Activated CD4-positive, CD25-positive, alpha-beta regulatory T cell treated with anti-CD3 and anti-CD28 coated beads, Interleukin-2, amount 50 U/mL, for 72 hours (primary cell): ENCODE results near the gene ZFPM1.

ENCODE experiments used
- DNase-seq: peaks from one replicate; pipeline ENCODE4 v3.0.0; 2021

ZFPM1 gene

GRCh38 chr16:88418869-88419268, 34.2 kb upstream of the ZFPM1 start:
- no peak for DNase-seq

DNA sequence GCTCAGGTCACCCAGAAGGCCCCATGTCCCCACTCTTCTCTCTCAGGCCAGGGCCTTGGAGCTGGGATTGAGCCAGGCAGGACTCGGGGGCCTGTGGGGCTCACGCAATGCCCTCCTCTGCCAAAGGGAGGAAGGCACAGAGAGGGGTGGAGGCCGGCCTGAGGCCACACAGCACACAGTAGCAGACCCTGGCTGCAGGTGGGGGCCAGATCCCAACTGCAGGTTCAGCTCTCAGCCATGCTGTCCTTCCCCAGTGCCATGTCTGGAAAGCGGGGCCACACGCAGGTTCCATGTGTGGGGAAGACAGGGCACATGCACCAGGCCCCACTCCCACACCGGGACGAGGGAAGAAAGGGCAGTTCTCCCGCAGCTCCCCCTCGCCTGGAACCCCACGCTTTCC, 33.3 kb upstream of the ZFPM1 start:
- no peak for DNase-seq

GRCh38 chr16:88420496-88420895, 32.6 kb upstream of the ZFPM1 start:
- no peak for DNase-seq

- no peak for DNase-seq
Observed at GRCh38 chr16:88421301-88421700, 31.8 kb upstream of the ZFPM1 start.

DNA sequence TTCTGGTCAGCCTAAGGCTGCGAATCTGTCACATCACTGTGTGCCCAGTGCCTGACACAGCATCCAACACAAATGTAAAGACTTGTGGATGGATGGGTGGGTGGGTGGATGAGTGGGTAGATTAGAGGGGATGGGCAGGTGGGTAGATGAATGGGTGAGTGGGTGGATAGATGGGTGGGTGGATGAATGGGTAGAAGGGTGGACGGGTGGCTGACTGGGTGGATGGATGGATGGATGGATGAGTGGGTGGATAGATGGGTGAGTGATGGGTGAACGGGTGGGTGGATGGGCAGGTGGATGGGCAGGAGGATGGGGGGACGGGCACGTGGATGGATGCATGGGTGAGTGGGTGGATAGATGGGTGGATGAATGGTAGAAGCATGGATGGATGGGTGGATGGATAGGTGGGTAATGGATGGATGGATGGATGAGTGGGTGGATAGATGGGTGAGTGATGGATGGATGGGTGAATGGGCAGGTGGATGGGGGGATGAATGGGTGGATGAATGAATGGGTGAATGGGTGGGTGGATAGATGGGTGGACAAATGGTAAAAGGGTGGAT, 31.1 kb upstream of the ZFPM1 start:
- DNase-seq: no peak

DNA sequence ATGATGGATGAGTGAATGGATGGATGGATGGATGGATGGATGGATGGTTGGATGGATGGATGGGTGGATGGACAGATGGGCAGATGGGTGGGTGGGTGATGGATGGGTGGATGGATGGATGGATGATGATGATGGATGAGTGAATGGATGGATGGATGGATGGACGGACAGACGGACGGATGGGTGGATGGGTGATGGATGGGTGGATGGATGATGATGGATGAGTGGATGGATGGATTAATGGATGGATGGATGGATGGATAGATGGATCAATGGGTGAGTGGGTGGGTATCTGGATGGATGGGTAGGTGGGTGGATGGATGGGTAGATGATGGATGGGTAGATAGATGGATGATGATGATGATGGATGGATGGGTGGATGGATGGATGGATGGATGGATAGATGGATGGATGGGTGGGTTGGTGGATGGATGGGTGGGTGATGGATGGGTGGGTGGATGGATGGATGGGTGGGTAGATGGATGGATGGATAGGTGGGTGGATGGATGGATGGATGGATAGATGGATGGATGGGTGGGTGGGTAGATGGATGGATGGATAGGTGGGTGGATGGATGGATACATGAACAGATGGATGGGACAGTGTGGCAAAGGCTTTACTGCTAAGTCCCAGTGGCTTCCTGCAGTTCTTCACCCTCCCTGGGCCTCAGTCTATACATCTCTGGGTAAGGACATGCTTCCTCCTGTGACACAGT, 30.2 kb upstream of the ZFPM1 start:
- DNase-seq: no peak

- no peak for DNase-seq
Observed at GRCh38 chr16:88423448-88423850, 29.6 kb upstream of the ZFPM1 start.

GRCh38 chr16:88424587-88425235, 28.4 kb upstream of the ZFPM1 start:
- DNase-seq: no peak

- no peak for DNase-seq
Observed at GRCh38 chr16:88426018-88426417, 27.1 kb upstream of the ZFPM1 start.

DNA sequence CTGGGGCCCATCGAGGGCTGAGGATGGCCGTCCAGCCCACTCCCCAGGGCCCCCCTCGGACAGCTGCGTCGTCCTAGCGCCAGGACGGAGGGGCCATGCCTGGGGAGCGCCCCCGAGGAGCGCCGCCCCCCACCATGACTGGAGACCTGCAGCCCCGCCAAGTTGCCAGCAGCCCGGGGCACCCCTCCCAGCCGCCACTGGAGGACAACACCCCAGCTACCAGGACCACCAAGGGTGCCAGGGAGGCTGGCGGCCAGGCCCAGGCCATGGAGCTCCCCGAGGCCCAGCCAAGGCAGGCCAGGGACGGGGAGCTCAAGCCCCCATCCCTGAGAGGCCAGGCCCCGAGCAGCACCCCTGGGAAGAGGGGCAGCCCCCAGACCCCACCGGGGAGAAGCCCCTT, 25.7 kb upstream of the ZFPM1 start:
- no peak for DNase-seq

- no peak for DNase-seq
Observed at GRCh38 chr16:88428156-88428555, 24.9 kb upstream of the ZFPM1 start.

DNA sequence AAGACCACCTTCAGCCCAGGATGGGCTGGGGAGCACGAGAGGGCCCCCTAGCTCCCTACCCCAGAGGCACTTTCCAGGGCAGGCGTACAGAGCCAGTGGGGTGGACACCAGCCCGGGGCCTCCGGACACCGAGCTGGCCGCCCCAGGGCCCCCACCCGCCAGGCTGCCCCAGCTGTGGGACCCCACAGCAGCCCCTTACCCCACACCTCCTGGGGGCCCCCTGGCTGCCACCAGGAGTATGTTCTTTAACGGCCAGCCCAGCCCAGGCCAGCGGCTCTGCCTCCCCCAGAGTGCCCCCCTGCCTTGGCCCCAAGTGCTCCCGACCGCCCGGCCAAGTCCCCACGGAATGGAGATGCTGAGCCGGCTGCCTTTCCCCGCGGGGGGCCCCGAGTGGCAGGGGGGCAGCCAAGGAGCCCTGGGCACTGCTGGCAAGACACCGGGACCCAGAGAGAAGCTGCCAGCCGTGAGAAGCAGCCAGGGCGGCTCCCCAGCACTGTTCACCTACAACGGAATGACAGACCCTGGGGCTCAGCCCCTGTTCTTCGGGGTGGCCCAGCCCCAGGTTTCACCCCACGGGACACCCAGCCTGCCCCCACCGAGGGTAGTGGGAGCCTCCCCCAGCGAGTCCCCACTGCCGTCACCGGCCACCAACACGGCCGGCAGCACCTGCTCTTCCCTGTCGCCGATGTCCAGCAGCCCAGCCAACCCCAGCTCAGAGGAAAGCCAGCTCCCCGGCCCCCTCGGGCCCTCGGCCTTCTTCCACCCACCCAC, 24.3 kb upstream of the ZFPM1 start:
- no peak for DNase-seq

DNA sequence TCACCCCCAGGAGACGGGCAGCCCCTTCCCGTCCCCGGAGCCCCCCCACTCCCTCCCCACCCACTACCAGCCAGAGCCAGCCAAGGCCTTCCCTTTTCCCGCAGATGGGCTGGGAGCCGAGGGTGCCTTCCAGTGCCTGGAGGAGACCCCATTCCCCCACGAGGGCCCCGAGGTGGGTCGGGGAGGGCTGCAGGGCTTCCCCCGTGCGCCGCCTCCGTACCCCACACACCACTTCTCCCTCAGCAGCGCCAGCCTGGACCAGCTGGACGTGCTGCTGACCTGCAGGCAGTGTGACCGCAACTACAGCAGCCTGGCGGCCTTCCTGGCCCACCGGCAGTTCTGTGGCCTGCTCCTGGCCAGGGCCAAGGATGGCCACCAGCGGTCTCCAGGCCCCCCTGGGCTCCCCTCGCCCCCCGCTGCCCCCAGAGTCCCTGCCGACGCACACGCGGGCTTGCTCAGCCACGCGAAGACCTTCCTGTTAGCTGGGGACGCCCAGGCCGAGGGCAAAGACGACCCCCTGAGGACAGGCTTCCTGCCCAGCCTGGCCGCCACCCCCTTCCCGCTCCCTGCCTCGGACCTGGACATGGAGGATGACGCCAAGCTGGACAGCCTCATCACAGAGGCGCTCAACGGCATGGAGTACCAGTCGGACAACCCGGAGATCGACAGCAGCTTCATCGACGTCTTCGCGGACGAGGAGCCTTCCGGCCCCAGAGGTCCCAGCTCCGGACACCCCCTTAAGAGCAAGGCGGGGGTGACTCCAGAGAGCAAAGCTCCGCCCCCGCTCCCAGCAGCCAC, 23.5 kb upstream of the ZFPM1 start:
- DNase-seq: no peak

DNA sequence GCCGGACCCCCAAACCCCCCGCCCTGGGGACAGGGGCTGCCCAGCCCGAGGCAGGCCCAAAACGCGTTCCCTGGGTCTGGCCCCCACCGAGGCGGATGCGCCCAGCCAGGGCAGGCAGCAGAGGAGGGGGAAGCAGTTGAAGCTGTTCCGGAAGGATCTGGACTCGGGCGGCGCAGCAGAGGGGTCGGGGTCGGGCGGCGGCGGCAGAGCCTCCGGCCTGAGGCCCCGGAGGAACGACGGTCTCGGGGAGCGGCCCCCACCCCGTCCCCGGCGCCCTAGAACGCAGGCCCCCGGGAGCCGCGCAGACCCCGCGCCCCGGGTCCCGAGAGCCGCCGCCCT, 22.9 kb upstream of the ZFPM1 start:
- DNase-seq: no peak

- DNase-seq: peak; percentile 63
Observed at GRCh38 chr16:88430524-88431446, 22.3 kb upstream of the ZFPM1 start.

DNA sequence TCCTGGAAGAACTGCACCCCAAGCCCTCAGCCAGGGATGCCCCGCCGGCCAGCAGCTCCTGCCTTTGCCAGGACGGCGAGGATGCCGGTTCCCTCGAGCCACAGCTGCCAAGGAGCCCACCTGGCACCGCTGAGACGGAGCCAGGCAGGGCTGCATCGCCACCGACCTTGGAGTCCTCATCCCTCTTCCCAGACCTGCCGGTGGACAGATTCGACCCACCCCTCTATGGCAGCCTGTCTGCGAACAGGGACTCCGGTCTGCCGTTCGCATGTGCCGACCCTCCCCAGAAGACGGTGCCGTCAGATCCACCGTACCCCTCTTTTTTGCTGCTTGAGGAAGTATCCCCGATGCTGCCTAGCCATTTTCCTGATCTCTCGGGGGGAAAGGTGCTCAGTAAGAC, 21.4 kb upstream of the ZFPM1 start:
- DNase-seq: no peak

GRCh38 chr16:88432174-88432573, 20.9 kb upstream of the ZFPM1 start:
- DNase-seq: no peak

GRCh38 chr16:88432753-88433152, 20.3 kb upstream of the ZFPM1 start:
- DNase-seq: no peak

- DNase-seq: no peak
Observed at GRCh38 chr16:88433632-88434352, 19.3 kb upstream of the ZFPM1 start.

DNA sequence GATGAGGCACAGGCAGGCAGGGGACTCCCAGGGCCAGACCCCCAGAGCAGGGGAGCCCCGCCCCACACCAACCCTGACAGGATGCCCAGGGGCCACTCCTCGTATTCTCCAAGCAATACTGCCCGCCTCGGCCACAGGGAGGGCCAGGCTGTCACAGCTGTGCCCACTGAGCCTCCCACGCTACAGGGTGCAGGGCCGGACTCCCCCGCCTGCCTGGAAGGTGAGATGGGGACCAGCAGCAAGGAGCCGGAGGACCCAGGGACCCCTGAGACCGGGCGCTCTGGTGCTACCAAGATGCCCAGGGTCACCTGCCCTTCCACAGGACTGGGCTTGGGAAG, 18.8 kb upstream of the ZFPM1 start:
- DNase-seq: no peak

DNA sequence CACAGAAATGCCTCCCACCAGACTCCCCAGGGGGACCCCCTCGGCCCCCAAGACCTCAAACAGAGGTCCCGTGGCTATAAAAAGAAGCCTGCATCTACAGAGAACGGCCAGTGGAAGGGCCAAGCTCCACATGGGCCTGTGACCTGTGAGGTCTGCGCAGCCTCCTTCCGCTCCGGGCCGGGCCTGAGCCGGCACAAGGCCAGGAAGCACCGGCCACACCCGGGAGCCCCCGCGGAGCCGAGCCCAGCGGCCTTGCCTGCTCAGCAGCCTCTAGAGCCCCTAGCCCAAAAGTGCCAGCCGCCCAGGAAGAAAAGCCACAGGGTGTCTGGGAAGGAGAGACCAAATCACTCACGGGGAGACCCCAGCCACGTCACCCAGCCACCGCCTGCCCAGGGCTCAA, 18.3 kb upstream of the ZFPM1 start:
- DNase-seq: no peak
